HG03439 (cell line): ENCODE data around the gene MAPK1IP1L.

Experiments used
- ATAC-seq: cut with Tn5 transposase; IDR thresholded peaks from one replicate; pipeline ENCODE4 v1.9.1; 2021; ENCODE audit warnings: mild to moderate bottlenecking, moderate library complexity; ENCODE audit not compliant: unreplicated experiment

Gene MAPK1IP1L

DNA sequence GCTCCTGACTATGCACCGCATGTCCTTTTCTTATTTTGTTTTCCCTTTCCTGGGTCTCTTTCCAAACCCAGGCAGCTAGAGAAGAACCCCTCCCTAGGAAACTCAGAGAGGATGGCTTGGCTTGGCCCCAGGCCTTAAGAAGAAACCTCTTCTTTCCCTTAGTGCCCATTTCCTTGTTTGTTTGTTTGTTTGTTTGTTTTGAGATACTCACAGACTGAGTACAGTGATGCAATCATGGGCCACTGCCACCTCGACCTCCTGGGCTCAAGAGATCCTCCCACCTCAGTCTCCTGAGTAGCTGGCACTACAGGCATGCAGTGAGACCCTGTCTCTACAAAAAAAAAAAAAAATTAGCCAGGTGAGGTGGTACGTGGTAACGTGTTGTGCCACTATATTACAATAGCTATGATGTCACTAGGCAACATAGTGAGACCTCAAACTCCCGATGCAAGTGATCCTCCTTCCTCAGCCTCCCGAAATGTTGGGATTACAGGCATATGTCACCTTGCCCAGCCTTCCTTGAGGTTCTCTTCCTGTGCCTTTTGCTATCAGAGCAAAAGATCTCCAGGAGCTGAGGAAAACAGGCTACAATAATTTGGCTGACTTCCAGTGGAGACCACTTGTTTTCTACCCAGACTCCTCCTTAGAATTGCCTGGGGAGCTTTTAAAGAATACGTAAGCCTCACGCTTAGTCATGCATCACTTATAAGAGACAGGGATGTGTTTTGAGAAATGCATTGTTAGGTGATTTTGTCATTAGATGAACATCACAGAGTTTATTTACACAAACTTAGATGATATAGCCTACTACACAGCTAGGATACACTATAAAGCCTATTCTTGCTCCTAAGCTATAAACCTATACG, 43.1 kb downstream of the MAPK1IP1L start:
- ATAC-seq = no peak

DNA sequence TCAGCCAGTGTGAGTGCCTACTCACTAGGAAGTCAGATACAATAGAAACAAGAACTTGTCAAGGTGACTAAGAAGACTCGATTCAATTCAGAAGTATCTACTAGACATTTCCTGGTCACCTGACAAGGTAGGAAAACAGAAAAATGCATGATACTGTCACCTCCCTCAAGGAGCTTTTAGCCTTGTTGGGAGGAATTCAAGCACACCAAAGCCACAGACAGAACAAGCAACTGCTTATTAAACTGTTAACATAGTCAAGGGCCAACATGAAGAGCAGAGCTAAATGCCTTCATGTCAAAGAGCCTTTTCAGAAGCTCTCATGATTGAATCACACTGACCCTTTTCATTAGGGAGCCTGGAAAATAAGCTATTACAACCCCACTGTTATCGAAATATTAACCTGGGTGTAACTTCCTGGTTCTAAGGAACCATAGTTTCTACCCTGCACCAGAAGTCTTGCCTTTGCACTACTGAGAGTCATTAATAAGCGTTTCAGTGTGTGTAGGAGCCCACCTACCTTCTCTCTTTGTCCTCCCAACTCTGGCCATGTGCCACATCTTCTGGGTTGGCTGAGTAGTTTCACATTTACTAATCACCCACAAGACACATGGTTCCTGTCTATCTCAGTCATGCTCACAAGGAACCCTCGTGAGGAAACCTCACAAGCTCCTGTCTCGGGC, 46.6 kb downstream of the MAPK1IP1L start:
- ATAC-seq = peak; percentile 65

DNA sequence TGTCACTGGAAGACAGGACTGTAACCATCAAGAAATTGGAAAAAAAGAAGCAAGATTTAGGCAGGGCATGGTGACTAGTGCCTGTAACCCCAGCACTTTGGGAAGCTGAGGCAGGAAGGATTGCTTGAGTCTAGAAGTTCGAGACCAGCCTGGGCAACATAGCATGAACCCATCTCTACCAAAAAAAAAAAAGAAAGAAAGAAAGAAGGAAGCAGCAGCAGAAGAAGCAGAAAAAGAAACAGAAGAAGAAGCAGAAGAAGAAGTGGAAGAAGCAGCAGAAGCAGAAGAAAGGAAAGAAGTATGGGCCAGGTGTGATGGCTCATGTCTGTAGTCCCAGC, 47.1 kb downstream of the MAPK1IP1L start:
- no peak for ATAC-seq

DNA sequence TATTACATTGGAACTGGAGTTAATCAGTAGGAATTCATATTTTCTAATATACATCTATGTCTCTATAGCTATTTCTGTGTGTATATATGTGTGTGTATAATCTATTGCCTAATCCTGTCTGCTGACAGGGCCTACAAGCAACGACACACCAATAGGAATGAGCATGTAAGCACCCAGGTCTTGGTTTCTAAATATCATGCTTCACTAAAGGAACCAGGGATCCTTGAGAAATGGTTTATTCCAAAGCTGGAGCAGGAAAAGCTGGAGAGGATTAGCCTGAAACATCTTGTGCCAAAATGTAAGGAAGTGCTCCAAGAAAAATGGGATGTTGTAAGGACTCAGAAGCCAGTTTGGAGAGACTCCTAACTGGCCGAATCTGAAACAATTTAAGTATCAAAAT, 48.3 kb downstream of the MAPK1IP1L start:
- ATAC-seq = no peak

DNA sequence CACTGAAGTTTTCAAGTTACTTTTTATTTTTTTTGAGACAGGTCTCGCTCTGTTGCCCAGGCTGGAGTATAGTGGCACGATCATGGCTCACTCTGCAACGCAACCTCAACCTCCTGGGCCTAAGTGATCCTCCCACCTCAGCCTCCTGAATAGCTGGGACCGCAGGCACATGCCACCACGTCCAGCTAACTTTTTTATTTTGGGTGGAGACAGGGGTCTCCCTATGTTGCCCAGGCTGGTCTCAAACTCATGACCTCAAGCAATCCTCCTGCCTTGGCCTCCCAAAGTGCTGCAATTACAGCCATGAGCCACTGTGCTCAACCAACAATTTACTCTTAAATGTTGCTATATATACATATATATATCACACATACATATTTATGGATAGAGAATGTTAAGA, 50.3 kb downstream of the MAPK1IP1L start:
- no peak for ATAC-seq

DNA sequence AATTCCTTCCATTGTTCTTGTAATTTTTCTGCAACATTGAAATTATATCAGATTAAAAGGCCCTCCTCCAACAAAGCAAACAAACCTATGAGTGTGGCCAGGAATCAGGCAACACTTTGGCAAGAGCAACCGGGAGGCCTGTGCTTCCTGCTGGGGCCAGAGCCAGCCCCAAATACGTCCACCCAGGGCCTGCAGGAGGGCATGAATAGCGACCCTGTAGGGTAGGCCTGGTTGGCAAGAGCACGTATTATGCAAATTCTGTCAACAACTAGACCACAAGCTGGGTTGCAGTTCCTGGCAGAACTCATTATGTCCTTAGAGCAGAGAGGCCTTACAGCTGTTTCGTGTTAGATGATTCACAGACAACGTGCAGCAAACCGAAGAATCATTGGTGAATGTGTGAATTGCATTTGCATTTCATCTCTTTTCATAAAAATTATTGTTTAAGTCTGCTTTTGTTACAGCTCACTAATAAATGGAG, 50.7 kb downstream of the MAPK1IP1L start:
- ATAC-seq = peak; percentile 71

DNA sequence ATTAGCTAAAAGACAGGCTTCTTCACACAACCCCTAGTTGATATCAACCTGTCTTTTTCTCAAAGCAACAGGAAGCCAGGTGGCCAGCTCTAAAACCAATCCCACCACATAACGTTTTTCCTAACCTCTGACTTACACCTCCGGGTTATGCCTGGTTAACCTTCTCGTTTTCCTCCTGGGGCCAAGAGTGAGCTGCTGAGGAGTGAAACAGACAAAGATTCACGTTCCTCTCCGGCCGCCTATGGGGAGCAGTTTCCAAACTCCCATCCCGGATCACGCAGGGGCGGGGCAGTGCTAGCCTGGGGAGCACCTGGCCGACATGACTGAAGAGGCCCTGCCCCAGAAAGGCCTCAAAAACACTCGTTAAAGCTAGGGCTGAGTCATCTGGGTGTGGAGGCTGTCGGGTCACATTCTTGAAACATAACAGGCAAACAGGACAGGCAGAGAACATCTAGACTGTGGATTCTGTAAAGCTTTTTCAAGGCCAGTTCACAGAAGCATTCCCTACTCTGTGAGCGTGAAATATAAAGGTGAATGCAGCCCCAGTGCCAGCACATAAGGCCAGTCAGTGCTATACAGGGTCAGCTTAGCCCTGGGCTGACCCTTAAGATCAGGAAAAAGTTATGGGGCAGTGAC, 51.7 kb downstream of the MAPK1IP1L start:
- ATAC-seq = peak; percentile 29

DNA sequence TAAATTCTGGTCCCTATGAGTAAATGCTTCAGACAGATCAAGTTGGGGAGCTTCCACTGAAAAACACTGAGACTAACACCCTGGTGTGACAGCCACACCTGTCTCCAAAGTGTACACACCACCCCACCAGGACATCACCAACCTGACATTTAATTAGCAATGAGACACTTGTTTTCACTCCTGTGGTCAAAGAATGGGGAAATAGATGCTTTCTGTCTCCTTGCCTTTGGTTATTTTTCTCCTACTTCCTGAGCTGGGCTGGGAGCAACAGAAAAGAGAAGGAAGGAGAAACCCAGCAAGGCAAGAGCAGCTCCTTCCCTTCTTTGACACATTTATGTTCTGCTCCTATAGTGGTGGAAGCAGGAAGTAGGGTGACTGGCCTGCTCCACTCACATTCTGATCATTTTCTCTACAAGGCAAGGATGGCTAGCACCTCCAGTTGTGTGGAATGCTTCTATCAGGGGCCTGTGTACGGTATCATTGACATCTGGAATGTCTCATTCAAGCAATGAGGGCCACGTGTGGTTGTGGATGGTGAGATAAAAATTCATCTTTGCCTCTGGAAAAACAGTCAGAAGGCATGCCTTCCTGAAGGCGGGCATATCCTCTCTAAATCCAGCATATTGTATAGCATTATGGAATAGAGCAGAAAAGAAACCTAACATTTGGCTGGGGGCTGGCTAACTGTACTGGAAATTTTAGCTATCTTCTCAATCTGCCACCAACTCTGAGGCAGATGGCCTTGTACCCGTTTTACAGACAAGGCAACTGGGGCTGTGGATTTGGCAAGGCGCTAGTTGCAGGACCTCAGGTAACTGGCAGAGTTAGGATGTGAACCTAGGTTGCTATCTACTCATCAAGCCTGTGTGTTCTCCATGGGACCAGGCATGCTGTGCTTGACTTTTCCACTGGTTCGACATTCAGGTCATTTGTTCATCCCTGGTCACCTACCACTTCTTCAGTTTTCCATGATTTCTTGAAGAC, 52.8 kb downstream of the MAPK1IP1L start:
- ATAC-seq = no peak

DNA sequence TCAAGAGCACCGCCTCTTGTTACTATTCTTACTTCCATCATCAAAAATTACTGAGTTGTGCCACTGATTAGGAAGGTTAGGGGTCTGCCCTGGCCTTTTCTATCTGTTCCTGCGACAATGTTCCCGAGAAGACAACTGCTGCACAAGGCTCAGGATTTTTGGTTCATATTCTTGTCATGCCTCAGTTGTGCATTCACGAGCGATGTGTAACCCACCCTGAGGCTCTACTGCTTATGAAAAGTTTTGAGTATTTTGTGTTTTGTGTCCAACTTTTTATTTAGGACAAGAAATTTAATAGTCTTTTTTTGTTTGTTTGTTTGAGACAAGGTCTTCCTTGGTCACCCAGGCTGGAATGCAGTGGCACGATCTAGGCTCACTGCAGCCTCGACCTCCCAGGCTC, 54.5 kb downstream of the MAPK1IP1L start:
- no peak for ATAC-seq

DNA sequence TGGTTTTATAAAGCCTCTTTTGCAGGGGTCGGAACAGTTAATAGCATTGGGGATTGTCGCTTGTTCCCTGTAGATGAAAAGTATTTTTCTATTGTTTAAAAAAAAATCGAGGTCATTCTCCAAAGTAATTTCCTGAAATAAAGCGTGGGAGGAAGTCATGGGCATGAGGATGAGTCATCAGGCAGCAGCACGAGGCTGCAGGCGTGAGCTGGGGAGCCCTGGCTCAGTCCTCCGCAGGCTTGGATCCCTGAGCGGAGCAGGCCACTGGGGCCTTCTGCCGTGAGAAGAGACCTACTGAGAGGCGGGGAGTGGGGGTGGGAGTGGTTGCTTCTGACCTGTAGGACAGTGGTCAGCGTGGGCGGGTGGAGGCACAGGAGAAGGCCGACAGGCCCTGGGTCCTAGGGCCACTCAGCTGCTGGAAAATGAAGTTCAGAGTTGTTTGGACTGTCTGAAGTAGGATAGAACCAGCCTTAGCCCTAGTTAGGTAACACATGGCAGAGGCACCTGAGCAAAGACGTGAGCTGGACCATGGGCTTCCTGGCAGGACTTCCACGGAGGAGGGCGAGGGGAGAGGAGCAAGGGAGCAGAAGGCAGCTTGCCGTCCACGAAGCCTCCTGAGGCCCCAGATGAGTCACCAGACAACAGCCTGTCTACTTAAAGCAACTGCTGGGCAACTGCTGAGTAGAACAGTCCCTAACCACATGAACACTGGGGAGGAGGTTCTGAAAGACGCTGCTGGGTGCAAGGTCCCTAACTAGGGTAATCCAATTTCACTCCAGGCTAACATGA, 56.5 kb downstream of the MAPK1IP1L start:
- ATAC-seq = peak; percentile 66

DNA sequence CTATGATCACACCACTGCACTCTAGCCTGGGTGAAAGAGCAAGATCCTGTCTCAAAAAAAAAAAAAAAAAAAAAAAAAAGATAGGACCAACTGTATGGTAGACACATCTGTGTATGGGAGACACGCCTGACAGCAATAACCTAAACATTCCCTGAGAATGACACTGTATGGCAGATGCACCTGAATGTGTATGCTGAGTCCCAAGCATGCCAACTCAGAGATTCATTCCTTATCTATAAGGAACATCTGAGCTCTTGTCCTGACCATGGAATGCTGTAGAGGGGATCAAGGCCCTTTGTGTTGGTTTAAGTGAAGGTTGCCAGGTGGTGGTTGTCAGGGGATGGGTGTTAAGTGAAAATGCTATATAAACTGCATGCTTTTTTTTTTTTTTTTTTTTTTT, 58.4 kb downstream of the MAPK1IP1L start:
- ATAC-seq = no peak

DNA sequence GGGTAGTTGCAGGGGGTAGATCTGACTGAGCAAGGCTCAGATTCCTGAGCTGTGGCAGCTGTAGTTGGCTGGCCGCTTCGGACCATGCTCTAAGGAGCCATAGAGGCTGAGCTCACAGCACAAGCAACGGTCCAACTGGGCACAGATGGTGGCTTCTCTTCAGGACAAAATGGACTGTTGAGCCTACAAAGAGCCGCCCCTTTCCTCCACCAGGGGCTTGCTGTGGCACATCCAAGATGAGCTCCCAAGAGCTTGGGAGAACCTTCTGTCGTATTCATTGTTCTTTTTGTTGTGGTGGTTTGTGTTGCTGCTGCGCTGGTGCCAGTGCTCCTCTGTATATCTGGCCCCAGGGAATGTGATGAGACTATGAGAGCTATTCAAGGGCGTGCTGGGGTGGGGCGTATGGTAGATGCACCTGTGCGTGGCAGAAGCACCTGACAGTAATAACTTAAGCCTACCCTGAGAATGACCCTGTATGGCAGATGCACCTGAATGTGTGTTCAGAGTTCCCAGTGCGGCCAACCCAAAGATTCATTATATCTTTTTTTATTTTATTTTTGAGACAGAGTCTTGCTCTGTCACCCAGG, 59.8 kb downstream of the MAPK1IP1L start:
- ATAC-seq = no peak

DNA sequence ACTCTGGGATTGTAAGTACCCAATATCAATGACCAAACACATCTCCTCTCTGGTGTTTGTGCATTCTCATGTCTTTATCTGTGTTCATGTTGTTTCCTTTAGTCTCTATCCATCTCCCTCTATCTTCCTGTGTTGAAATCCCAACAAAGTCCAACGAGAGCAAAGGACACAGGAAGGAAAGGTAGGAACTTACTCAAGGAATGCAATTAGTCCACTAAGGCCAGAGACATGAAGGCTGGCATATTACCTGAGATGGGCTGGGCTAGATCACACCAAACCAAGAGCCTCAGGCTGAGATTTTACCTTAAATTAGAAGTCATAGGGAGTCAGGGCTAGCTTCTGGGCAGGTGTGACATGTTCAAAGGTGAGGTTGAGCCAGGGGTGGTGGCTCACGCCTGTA, 63.3 kb downstream of the MAPK1IP1L start:
- no peak for ATAC-seq

DNA sequence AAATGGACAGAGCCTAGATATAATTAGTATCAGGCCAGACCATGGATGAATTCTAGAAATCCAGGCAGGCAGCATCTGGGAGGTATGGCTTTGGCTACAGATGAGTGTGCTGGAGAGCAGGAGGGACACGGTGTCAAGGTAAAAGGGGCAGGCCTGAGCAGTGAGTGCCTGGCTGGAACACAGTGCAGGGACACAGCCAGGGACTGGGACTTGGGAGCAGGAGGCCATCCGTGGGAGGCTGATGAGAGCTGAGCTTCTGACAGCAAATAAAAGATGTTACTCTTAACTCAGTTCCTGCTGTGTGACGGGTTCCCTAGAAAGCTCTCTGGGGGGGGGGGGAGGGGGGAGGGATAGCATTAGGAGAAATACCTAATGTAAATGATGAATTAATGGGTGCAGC, 64.0 kb downstream of the MAPK1IP1L start:
- no peak for ATAC-seq

DNA sequence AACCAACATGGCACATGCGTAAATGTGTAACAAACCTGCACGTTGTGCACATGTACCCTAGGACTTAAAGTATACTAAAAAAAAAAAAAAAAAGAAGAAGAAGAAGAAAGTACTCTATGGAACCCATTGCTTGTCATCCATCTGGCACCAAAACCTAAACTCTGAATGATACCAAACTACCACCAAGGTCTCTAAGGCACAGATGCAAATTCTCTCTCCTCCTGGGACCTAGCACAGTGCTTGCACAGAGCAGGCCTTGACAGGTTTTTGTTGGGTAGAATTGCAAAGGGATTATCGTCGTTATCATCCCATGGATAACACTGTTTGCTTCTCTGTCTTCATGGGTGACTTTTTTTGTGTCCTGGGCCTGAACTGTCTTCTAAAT, 64.4 kb downstream of the MAPK1IP1L start:
- ATAC-seq = no peak

DNA sequence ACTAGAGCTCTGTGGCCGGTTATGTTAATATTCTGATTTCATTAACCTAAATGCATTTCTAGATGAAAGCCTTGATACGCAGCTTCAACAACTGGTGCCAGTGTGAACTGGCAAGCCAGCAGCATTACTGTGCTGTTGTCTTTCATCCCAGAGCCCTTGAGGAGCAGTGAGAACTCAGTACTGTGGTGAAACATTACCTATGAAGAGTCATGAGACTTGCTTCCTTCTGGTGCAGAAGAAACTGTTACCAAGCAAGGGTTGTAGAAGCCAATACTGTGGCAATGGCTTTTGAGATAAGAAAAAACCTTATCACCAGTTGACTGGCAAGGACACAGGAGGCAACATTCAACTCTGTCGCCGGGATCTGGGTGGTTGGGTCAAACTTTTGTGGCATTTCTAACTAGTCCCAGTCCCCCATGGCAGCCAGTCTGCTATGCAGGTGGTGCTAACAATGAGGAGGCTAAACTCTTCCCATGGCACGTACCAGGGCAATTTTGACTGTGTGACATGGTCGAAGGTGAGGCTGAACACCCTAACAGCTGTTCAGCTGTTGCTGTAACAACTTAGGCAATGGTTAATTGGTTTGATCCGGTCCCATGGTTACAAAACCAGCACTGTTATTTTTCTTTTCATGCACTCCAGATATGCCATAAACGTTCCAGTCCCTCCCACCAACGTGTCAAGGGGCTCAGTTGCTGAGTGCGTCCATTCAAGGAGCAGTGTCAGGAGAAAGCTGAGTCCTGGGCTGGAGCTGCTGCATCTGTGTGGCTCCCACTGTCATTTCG, 65.0 kb downstream of the MAPK1IP1L start:
- no peak for ATAC-seq

DNA sequence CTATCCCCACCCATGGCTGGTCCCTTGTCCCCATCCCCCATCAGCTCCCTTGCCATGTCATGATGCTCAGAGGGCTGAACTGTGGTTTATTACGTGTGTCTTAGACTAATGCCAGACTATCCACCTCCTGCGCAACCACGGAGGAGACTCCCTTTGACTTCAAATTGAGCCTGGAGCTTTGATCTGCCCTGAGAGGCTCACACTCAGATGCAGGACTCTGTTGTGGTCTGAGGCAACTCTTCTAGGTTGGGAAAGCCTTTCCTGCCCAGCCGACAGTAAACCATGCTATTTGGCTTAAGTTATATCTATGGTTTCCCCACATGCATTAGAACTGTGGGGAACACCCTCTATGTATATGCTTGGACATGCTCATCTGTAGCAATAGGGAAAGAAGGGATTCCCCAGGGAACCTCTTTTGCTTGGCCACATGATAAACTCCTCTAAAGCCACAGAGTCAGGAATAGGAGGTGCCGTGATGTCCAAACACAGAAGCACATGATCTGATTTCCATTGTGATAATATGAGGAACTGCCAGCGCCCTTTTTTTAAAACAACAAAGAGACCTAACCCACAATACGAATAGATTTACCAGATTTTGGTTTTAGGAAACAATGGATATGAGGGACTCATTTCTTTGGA, 66.5 kb downstream of the MAPK1IP1L start:
- no peak for ATAC-seq

DNA sequence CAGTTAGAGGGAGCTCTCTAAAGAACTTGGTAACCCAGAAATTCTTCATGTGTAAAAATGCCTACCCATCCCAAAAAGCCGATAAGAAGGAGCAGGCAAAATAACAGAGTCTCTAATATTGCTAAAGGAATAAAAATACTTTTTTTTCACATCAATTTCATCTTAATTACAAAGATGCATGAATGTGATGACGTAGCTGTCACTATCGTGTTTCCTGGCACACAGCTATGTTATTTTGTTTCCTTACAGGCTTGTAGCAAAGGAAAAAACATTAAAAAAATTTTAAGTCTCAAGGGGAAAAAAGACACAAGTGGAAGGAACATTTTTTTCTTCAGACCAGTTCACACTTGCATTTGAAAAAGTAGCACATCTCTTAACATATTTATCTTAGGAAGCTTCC, 67.3 kb downstream of the MAPK1IP1L start:
- ATAC-seq = no peak
